OCI-M2 (cell line): ENCODE results near the gene SUCO.

Source experiments
- DNase-seq: peaks from one replicate; lab custom pipeline; 2025; ENCODE audit not compliant: unreplicated experiment; lab: John Stamatoyannopoulos, UW

The SUCO gene

GRCh38 chr1:172515927-172516326, 17.0 kb upstream of the SUCO start:
- DNase-seq = no peak

GRCh38 chr1:172517081-172517480, 15.9 kb upstream of the SUCO start:
- DNase-seq = no peak

DNA sequence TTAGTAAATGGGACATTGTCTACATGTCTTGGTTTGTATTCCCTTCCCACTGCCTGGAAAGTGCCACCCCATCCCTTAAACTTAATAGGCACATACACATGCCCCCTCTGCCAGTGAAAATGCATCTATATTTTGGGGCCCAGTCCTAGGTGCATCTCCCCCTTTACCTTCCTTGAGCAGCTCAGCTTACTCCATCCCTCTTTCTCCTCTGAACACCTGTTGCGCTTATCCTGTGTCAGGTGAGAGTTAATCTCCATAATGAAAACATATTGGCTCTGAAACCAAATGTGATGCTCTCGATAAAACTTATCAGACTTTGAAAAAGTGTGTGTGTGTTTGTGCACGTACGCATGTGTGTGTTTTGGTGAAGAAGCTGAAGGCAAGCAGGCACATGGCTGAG, 15.4 kb upstream of the SUCO start:
- no peak for DNase-seq

GRCh38 chr1:172529304-172529703, 3.6 kb upstream of the SUCO start:
- no peak for DNase-seq

- DNase-seq = no peak
These were observed 3.0 kb upstream of the SUCO start for GRCh38 chr1:172530000-172530399.

- DNase-seq = no peak
These were observed 1.4 kb upstream of the SUCO start for GRCh38 chr1:172531412-172532182.

- DNase-seq = peak; percentile 93
These were observed 709 bp upstream of the SUCO start for GRCh38 chr1:172532183-172532699.

- no peak for DNase-seq
These were observed 682 bp downstream of the SUCO start for GRCh38 chr1:172533513-172534151.

- no peak for DNase-seq
These were observed 3.3 kb downstream of the SUCO start for GRCh38 chr1:172536256-172536655.

GRCh38 chr1:172537366-172537765, 4.4 kb downstream of the SUCO start:
- no peak for DNase-seq

GRCh38 chr1:172537827-172538391, 5.0 kb downstream of the SUCO start:
- DNase-seq = no peak

- DNase-seq = no peak
These were observed 7.7 kb downstream of the SUCO start for GRCh38 chr1:172540635-172541034.

DNA sequence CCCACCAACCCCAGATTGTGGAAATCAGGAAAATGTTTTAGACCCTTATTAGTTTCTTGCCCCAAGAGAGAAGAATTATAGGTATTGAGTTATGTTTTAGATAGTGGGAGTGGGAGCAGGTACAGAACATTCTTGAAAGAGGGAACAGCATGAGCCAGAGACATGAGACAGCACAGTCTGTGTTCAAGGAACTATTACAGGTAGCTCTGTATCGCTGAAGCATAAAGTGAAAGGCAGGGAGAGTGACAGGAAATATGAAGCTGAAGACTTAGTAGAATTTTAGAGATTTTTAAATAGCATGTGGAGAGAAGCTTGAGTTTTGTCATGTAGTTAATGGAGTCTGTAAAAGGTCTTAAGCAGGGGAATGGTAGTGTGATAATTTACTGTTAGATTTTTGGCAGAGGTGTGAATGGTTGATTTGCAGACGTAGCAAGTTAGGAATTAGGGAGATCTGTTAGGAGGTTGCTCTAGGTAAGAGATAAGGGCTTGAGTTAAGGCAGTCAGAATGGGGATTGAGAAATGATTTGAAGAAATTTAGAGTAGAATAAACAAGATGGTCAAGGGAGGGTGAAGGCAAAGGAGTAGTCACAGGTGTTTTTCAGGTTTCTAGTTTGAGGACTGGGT, 11.6 kb downstream of the SUCO start:
- no peak for DNase-seq

DNA sequence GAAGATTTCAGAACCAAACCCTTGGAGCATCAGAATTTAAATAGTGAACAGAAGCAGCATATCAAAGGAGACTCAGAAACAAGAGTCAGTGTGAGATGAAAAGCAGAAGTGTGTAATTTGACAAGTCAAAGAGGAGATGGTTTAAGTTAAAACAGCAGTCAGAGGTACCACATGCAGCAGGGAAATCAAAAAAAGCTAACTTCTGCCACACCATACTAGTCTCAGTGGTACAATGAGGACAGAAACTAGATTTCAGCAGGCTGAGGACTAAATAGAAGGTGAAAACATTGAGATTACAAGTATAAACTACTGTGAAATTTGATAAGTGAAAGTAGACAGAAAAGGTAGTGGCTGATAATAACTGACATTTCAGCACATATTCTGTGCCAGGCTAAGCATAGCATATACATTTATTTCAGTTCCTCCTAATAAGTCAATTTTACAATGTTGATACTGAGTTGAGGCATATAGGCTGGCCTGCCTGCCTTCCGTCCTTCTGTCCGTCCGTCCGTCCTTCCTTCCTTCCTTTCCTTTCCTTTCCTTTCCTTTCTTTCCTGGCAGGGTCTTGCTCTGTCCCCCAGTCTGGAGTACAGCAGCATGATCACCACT, 12.6 kb downstream of the SUCO start:
- DNase-seq = no peak

DNA sequence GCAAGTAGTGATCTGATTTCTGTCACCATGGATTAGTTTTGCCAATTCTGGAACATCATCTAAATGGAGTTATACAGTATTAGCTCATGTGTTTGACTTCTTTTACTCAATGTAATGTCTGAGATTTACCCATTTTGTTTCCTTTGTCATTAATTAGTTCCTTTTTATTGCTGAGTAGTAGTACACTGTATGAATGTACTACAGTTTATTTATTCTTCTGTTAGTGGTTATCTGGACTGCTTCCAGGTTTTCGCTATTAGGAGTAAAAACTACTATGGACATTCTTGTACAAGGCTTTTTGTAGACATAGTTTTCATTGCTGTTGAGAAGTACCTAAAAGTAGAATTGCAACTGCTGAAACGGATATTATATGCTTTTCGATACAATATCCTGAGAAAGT, 14.1 kb downstream of the SUCO start:
- no peak for DNase-seq

DNA sequence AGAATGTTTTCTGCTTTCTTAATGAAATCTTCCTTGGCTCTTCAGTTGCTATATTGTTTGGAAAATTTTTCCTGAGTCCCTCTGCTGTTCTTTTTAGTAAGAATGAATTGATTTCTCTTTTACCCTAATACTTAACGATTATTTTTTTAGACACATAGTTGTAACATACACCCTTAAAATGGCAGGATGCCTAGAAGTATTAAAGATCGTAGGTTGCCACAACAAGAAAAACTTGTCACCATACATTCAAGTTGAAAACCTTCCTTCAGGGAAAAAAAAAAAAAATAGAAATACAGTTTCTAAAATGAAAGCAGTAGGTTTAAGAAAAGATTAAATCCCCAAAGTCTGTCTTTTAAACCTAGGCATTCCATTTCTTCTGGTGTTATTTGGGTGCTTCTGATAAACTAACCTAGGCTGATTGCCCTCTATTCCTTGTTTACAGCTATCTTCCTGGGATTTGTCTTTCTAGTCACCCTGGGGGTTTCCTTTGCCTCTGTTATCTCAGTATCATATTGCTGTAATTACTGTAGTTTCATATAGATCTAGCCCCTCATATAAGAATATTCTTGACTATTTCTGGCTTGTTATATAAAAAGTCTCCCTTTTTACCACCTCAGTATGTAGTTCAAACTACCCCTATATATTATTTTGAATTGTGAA, 16.8 kb downstream of the SUCO start:
- no peak for DNase-seq

- no peak for DNase-seq
These were observed 18.3 kb downstream of the SUCO start for GRCh38 chr1:172551279-172551678.

GRCh38 chr1:172554915-172555314, 22.0 kb downstream of the SUCO start:
- DNase-seq = no peak

DNA sequence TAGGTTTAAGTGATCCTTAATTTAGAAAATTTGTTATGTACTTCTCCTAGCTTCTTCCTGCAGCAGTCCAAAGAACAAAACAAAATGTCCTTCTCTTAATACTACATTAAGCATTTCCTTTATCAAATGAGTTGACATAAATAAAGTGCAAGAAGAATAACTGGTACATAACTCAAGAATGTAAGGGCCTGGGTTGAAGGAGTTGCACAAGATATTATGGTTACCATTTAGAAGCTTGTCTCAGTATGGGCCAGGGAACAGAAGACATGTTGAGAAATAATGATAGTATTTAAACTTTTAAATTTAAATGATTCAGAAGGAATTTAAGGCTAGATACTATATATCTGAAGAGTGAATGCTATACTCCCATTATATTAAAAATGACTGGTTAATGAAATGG, 23.5 kb downstream of the SUCO start:
- no peak for DNase-seq

- DNase-seq = no peak
These were observed 24.3 kb downstream of the SUCO start for GRCh38 chr1:172557270-172557669.
